Measurements from ENCODE around the gene MYOM3.

MYOM3 gene

DNA sequence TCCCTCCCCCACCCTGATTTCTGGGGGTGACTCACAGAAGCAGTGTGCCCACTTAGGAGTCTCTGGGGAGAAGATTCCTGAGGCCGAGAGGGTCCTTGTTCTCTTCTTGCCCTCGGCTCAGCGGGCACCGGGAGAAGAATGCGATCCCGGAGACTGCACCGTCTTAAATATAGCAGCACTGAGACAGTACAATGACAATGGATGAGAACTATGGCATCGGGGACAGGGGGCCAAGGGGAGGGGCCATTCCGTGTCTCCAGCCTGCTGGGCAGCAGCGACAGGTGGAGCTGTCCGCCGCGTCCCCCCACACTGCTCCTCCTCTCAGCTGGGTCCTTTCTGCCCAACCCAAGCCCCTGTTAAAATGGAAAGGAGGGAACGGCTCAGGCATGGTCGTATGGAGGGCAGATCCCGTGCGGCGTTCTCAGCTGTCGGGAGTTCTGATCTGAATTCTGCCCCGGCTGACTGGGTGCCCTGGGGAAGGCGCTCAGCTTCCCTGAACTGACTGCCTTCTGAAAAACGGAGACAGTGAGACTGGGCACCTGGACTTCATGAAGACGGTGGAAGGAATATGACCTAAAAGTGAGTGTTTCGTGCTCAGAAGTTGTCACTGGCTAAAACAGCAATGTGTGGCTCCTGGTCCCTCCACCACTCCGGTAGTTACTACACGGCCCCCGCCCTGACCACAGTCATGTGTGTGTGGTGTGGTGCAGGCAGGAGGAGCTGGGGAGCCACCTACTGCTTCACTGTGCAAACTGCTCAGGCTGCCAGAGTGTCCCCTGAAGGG lies at the start of gene MYOM3:
Gene MYOM3 (minus strand): TSS at position 140 of the 784 bp plus-strand sequence. CDS start 3,499 bp downstream, outside the sequence.
- Histone ChIP-seq H3K9me3 (ENCODE audit: low read length) (no peaks in the 10 kb centered on the region), H3K4me2 (ENCODE audit: low read length) (no peak within 1 kb of the TSS), H3K9me2 (ENCODE audit: low read depth, low read length) (no peaks in the 10 kb centered on the region), H3K4me3 (ENCODE audit: low read depth, low read length, poor library complexity, severe bottlenecking) (no peak within 1 kb of the TSS), H4K20me1 (ENCODE audit: insufficient read depth, low read length) (no peaks in the 10 kb centered on the region), H2AFZ (ENCODE audit: low read length) (no peak within 1 kb of the TSS), H3F3A (ENCODE audit: insufficient read depth, low read length) (no peaks in the 10 kb centered on the region), H3K9ac (ENCODE audit: low read length) (no peak within 1 kb of the TSS), H3K36me3 (ENCODE audit: insufficient read depth, low read length) (no peaks in the 10 kb centered on the region), H3K27ac (ENCODE audit: low read depth, low read length, poor library complexity, severe bottlenecking) (no peak within 1 kb of the TSS), H3K27me3 (ENCODE audit: insufficient read depth, low read length) (peaks cover 10% of the 10 kb centered on the region; the same call in 1 of the 2 replicates), H3K79me2 (ENCODE audit: insufficient read depth, low read length) (no peaks in the 10 kb centered on the region), H3K4me1 (ENCODE audit: insufficient read depth, low read length, severe bottlenecking) (no peaks in the 10 kb centered on the region)
- TF ChIP-seq EZH2 (IDR thresholded peaks at IDR 0.05; ENCODE audit: borderline replicate concordance, low read length) = no peak
- TF ChIP-seq, protein P1, sequence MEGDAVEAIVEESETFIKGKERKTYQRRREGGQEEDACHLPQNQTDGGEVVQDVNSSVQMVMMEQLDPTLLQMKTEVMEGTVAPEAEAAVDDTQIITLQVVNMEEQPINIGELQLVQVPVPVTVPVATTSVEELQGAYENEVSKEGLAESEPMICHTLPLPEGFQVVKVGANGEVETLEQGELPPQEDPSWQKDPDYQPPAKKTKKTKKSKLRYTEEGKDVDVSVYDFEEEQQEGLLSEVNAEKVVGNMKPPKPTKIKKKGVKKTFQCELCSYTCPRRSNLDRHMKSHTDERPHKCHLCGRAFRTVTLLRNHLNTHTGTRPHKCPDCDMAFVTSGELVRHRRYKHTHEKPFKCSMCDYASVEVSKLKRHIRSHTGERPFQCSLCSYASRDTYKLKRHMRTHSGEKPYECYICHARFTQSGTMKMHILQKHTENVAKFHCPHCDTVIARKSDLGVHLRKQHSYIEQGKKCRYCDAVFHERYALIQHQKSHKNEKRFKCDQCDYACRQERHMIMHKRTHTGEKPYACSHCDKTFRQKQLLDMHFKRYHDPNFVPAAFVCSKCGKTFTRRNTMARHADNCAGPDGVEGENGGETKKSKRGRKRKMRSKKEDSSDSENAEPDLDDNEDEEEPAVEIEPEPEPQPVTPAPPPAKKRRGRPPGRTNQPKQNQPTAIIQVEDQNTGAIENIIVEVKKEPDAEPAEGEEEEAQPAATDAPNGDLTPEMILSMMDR (IDR thresholded peaks at IDR 0.05; ENCODE audit: low read length) = peak; percentile 38; the same call in 1 of the 2 replicates

DNA sequence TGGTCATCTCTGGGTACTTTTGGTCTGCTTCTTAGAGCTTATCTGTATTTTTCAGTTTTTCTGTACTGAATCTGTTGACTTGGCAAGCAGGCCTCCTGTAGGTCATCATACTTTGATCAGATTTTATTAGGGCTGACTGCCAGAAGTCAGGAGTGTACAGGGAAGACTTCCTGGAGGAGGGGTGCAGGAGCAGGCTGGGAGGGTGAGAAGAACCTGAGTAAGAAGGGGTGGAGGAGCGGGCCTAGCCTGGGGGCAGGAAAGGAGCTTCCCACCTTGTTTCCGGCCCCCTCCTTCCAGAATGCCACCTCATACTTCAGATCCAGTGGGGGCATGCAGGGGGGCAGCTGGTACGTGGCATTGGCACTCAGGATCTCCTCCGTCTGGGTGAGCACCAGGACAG lies 49.3 kb upstream of the MYOM3 start:
- Histone ChIP-seq H3K9me2 (ENCODE audit: low read depth, low read length) (no peaks in the 10 kb centered on the region), H2AFZ (ENCODE audit: low read length) (no peak overlapping the region), H3K4me2 (ENCODE audit: low read length) (no peak overlapping the region), H3F3A (ENCODE audit: insufficient read depth, low read length) (no peaks in the 10 kb centered on the region), H3K9ac (ENCODE audit: low read length) (no peak overlapping the region), H3K4me1 (ENCODE audit: insufficient read depth, low read length, severe bottlenecking) (no peaks in the 10 kb centered on the region), H3K4me3 (ENCODE audit: low read depth, low read length, poor library complexity, severe bottlenecking) (no peak overlapping the region), H3K27ac (ENCODE audit: low read depth, low read length, poor library complexity, severe bottlenecking) (no peak overlapping the region), H3K27me3 (ENCODE audit: insufficient read depth, low read length) (no peaks in the 10 kb centered on the region), H3K79me2 (ENCODE audit: insufficient read depth, low read length) (no peaks in the 10 kb centered on the region), H3K36me3 (ENCODE audit: insufficient read depth, low read length) (peaks cover 94% of the 10 kb centered on the region), H4K20me1 (ENCODE audit: insufficient read depth, low read length) (no peaks in the 10 kb centered on the region), H3K9me3 (ENCODE audit: low read length) (no peaks in the 10 kb centered on the region)
- no peak for TF ChIP-seq EZH2 (IDR thresholded peaks at IDR 0.05; ENCODE audit: borderline replicate concordance, low read length)
- TF ChIP-seq, protein P1 (IDR thresholded peaks at IDR 0.05; ENCODE audit: low read length) = no peak

DNA sequence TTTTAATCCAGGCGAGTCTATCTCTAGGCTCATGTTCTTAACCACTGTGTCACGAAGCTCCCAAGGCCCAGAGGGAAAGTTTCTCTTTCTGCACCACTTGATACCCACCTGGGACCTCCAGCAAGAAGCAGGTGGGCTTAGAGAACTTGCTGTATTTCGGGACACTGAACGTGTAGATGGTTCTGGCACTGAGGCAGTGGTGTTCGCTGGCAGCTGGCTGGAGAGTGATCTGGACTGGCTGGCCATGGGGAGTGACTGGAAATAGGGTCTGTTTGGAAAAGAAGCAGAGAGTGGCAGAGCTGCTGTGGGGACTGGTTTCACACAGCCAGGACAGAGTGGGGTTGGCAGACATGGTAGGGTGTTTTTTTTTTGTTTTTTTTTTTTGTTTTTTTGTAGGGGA lies 47.4 kb upstream of the MYOM3 start:
- peak overlapping the region; percentile 33 for H3K27ac ChIP-seq (ENCODE audit: low read depth, low read length, poor library complexity, severe bottlenecking)
- no peak overlapping the region for H3K4me2 ChIP-seq (ENCODE audit: low read length)
- H3K4me1 ChIP-seq (ENCODE audit: insufficient read depth, low read length, severe bottlenecking) = peaks cover 12% of the 10 kb centered on the region
- H3K36me3 ChIP-seq (ENCODE audit: insufficient read depth, low read length) = peaks cover 90% of the 10 kb centered on the region
- no peaks in the 10 kb centered on the region for H3K27me3 ChIP-seq (ENCODE audit: insufficient read depth, low read length)
- no peaks in the 10 kb centered on the region for H3K79me2 ChIP-seq (ENCODE audit: insufficient read depth, low read length)
- no peak overlapping the region for H2AFZ ChIP-seq (ENCODE audit: low read length)
- TF ChIP-seq EZH2 (IDR thresholded peaks at IDR 0.05; ENCODE audit: borderline replicate concordance, low read length) = no peak
- TF ChIP-seq, protein P1 (IDR thresholded peaks at IDR 0.05; ENCODE audit: low read length) = no peak
- no peaks in the 10 kb centered on the region for H3K9me3 ChIP-seq (ENCODE audit: low read length)
- no peak overlapping the region for H3K4me3 ChIP-seq (ENCODE audit: low read depth, low read length, poor library complexity, severe bottlenecking)
- H4K20me1 ChIP-seq (ENCODE audit: insufficient read depth, low read length) = no peaks in the 10 kb centered on the region
- no peak overlapping the region for H3K9ac ChIP-seq (ENCODE audit: low read length)
- no peaks in the 10 kb centered on the region for H3K9me2 ChIP-seq (ENCODE audit: low read depth, low read length)
- no peaks in the 10 kb centered on the region for H3F3A ChIP-seq (ENCODE audit: insufficient read depth, low read length)

Data from OCI-LY1 (cell line).